Measurements from ENCODE around the gene MTHFD1. TPM values are rescaled to one million over a fixed set of nuclear protein-coding genes. Genes with fewer than 3 reads are reported as not detected.

The MTHFD1 gene
- polyA plus RNA-seq, 2 of the 4 experiments (the other 2 are of a cell fraction): 105 to 159 TPM

DNA sequence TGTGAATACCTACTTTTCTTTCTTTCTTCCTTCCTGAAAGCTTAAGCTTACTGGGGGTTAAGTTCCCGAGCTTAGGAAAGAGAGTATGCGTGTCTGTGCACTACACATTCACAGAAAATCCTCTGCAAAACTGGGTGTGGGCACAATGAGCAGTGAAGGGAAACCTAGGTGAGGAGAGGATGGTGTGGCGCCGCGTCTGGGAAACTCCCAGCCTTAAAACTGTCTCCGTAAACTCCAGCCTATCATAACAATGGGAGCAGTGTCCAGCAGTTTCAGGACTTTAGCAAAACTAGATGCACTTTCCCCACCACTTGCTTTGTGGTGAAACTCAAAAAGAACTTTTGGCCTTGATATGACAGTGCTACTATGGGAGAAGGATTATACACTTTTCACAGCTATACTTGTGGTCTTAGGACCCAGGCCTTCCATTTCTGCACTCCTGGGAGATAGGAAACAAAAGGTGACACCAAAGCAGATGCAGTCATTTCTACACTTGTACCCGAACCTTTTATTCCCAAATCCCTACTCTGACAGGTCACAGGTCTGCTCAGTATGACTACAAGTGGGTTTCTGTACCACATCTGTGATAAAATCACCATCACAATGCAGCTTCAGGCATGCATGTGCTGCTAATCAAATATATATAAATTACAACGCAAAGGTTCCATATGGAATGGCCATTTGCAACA lies 87.6 kb downstream of the MTHFD1 start:
- FAIRE-seq: no peak
- CTCF ChIA-PET: interaction anchor here (0.5 to 1.8 kb wide), 9 partner anchors 12 to 460 kb away, joined by 3 to 5 read pairs (median 3); no protein-coding TSS in a partner anchor

DNA sequence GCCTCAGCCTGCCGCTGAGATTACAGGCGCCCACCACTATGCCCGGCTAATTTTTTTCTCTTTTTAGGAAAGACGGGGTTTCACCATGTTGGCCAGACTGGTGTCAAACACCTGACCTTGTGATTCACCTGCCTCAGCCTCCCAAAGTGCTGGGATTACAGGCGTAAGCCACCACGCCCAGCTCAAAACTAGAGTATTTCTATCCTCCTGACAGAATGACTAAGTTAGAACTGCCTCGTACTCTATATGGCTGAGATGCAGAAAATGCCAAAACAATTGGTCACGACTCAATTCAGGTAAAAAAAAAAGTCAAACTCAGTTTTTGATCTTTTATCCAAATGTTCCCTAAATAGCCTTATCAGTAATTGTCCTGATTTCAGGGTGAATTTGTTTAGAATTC lies 88.3 kb downstream of the MTHFD1 start:
- POLR2A ChIA-PET: no interaction called here
- FAIRE-seq: no peak
- Histone ChIP-seq H3K4me1 (0 out of 3 replicates have a peak, but pooled peaks cover 4% of the 10 kb centered on the region), H3K9me3 (no peaks in the 10 kb centered on the region), H3K4me3 (no peak overlapping the region), H3K27ac (no peak overlapping the region), H3K4me2 (no peak overlapping the region)
- TF ChIP-seq, protein P1, sequence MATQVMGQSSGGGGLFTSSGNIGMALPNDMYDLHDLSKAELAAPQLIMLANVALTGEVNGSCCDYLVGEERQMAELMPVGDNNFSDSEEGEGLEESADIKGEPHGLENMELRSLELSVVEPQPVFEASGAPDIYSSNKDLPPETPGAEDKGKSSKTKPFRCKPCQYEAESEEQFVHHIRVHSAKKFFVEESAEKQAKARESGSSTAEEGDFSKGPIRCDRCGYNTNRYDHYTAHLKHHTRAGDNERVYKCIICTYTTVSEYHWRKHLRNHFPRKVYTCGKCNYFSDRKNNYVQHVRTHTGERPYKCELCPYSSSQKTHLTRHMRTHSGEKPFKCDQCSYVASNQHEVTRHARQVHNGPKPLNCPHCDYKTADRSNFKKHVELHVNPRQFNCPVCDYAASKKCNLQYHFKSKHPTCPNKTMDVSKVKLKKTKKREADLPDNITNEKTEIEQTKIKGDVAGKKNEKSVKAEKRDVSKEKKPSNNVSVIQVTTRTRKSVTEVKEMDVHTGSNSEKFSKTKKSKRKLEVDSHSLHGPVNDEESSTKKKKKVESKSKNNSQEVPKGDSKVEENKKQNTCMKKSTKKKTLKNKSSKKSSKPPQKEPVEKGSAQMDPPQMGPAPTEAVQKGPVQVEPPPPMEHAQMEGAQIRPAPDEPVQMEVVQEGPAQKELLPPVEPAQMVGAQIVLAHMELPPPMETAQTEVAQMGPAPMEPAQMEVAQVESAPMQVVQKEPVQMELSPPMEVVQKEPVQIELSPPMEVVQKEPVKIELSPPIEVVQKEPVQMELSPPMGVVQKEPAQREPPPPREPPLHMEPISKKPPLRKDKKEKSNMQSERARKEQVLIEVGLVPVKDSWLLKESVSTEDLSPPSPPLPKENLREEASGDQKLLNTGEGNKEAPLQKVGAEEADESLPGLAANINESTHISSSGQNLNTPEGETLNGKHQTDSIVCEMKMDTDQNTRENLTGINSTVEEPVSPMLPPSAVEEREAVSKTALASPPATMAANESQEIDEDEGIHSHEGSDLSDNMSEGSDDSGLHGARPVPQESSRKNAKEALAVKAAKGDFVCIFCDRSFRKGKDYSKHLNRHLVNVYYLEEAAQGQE (IDR thresholded peaks at IDR 0.05): no peak
- TF ChIP-seq JUN (IDR thresholded peaks at IDR 0.05): no peak
- TF ChIP-seq, protein P2, sequence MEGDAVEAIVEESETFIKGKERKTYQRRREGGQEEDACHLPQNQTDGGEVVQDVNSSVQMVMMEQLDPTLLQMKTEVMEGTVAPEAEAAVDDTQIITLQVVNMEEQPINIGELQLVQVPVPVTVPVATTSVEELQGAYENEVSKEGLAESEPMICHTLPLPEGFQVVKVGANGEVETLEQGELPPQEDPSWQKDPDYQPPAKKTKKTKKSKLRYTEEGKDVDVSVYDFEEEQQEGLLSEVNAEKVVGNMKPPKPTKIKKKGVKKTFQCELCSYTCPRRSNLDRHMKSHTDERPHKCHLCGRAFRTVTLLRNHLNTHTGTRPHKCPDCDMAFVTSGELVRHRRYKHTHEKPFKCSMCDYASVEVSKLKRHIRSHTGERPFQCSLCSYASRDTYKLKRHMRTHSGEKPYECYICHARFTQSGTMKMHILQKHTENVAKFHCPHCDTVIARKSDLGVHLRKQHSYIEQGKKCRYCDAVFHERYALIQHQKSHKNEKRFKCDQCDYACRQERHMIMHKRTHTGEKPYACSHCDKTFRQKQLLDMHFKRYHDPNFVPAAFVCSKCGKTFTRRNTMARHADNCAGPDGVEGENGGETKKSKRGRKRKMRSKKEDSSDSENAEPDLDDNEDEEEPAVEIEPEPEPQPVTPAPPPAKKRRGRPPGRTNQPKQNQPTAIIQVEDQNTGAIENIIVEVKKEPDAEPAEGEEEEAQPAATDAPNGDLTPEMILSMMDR (IDR thresholded peaks at IDR 0.05): no peak
- TF ChIP-seq MAZ (IDR thresholded peaks at IDR 0.05; ENCODE audit: borderline replicate concordance, low read depth, low read length): no peak
- no peak for TF ChIP-seq FOSB (CRISPR knock-in tag; IDR thresholded peaks at IDR 0.05)
- TF ChIP-seq SREBF2 (IDR thresholded peaks at IDR 0.05): no peak
- no peak for TF ChIP-seq FOSL2 (IDR thresholded peaks at IDR 0.05)
- no peak for TF ChIP-seq FOSL2 (CRISPR knock-in tag; IDR thresholded peaks at IDR 0.05)
- no peak for TF ChIP-seq CBX2 (IDR thresholded peaks at IDR 0.05; ENCODE audit: borderline replicate concordance, low read depth)
- TF ChIP-seq HEYL (CRISPR knock-in tag; IDR thresholded peaks at IDR 0.05): no peak
- TF ChIP-seq NFE2L2 (conservative IDR thresholded peaks at IDR 0.05; ENCODE audit: low read length): no peak
- TF ChIP-seq, protein P3, sequence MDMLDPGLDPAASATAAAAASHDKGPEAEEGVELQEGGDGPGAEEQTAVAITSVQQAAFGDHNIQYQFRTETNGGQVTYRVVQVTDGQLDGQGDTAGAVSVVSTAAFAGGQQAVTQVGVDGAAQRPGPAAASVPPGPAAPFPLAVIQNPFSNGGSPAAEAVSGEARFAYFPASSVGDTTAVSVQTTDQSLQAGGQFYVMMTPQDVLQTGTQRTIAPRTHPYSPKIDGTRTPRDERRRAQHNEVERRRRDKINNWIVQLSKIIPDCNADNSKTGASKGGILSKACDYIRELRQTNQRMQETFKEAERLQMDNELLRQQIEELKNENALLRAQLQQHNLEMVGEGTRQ (IDR thresholded peaks at IDR 0.05): no peak
- no peak for TF ChIP-seq HOXA7 (CRISPR knock-in tag; IDR thresholded peaks at IDR 0.05)
- no peak for TF ChIP-seq CHD2 (IDR thresholded peaks at IDR 0.05; ENCODE audit: low read length, partially characterized antibody)
- TF ChIP-seq NR3C1 (IDR thresholded peaks at IDR 0.05): no peak
- TF ChIP-seq CEBPB (IDR thresholded peaks at IDR 0.05): no peak
- TF ChIP-seq RFX5 (IDR thresholded peaks at IDR 0.05): no peak
- 86% methylated on average over 8 of the region's 8 CpGs for WGBS (ENCODE audit: missing lambda C conversion rate)
- no peak for ATAC-seq
- DNase-seq (ENCODE audit: low read depth in 1 of 2, low spot score in 1 of 2): no peak
- CTCF ChIA-PET: interaction anchor here (0.5 to 1.8 kb wide), 5 partner anchors 13 to 459 kb away, joined by 3 to 5 read pairs (median 3); no protein-coding TSS in a partner anchor

More for the DNA sequence above, 87.6 kb downstream of the MTHFD1 start:
- ATAC-seq (no peak), DNase-seq (ENCODE audit: low read depth in 1 of 2, low spot score in 1 of 2) (no peak)
- WGBS (ENCODE audit: missing lambda C conversion rate): 84% methylated on average over 8 of the region's 8 CpGs
- H3K4me2 ChIP-seq: no peak overlapping the region
- TF ChIP-seq TFCP2L1 (CRISPR knock-in tag; IDR thresholded peaks at IDR 0.05) (no peak), JUNB (IDR thresholded peaks at IDR 0.05) (no peak)
- H3K9me3 ChIP-seq: no peaks in the 10 kb centered on the region
- no peak overlapping the region for H3K4me3 ChIP-seq
- POLR2A ChIA-PET: no interaction called here
- H3K27ac ChIP-seq: no peak overlapping the region
- H3K4me1 ChIP-seq: 0 out of 3 replicates have a peak, but pooled peaks cover 4% of the 10 kb centered on the region

All from A549 (cell line).